GM21381 (cell line): ENCODE results near the gene SHB.
"Not testable (repeated sequence)": the region's sequence is repeated elsewhere in the genome, so short reads cannot be mapped to it uniquely, and the experiment has no call there.

Experiments
- ATAC-seq: cut with Tn5 transposase; IDR thresholded peaks from one replicate; pipeline ENCODE4 v1.9.1; 2021; ENCODE audit warnings: mild to moderate bottlenecking, moderate library complexity; ENCODE audit not compliant: unreplicated experiment

Gene SHB

DNA sequence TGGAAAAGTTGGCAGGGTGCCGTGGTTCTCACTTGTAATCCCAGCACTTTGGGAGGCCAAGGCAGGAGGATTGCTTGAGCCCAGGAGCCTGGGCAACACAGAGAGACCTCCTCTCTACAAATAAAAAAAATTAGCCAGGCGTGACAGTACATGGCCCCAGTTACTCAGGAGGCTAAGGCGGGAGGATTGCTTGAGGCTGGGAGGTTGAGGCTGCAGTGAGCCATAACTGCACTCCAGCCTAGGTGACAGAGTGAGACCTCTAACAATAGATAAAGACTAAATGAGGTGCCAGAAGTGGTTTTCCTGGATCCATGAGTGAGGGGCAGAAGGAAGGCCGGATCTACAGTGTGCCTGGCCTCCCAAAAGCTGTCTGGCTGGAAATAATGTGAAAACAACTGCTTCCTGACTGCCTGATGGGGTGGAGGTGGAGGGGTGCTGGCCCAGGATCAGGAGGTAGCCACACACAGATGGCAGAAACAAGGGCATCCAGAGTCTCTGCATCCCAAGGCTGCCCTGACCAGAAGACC is 4.1 kb downstream of the SHB start:
- no peak for ATAC-seq

DNA sequence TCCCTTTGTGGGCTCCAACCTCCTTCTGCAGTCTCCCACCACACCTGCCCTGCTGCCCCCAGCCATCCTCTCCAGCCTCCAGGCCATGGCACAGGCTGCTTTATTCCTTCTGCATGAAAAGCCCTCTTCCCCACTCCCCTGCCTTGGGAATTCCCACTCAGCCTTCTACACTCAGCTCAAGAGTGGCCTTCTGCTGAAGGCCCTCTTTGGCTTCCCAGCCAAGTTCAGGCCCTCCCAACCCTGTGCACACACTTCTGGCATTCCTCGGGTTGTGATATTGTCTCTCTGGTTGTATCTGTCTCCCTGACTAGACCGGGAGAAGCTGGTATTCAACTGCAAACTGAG is 5.7 kb downstream of the SHB start:
- ATAC-seq: no peak

DNA sequence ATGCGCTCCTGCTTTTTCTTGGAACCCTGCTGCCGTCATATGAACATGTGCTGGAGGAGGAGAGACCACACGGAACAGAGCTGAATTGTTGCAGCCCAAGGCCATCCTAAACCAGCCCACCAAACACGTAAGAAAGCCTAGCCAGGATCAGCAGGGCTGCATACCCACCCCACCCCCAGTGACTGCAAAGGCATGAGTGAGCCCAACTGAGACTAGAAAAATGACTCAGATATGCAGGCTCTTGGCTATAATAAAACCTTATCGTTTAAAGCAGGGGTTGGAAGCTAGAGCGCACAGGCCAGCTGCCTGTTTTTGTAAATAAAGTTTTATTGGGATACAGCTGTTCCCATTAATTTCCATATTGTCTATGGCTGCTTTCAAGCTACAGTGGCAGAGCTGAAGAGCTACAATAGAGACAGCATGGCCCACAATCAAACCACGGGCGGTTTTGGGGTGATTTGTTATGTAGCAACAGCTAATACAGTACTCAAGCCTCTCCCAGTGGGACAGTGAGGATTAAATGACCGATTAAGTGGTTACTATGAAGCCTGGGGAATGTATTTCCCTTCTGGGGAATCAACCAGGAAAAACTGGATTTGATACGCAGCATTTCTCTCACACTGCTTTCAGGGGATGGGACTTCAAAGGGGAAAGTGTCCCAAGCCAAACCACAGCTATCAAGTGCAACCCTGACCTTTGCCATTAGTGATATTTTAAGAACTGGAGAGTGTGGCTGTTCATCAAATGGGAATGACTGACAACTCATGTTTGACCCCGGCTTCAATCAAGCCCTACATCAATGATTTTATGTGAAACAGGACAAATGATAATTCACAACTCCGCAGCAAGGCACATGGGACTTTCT is 6.3 kb downstream of the SHB start:
- no peak for ATAC-seq

DNA sequence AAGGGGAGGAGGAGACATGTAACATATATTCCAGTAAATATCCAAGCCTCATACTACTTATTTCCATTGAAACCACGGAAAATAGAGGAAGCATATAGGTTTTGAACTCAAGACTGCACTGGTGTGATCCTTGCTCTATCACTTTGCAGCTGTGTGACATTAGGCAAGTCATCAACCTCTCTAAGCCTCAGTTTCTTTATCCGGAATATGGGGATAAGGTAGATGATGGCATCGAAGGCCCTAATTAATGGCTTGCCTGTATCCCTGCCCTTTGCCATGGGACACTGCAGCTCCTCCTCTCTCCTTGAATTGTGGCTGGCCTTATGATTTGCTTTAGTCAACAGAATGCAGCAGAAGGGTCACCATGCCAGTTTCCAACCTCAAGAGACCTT is 6.9 kb downstream of the SHB start:
- no peak for ATAC-seq

DNA sequence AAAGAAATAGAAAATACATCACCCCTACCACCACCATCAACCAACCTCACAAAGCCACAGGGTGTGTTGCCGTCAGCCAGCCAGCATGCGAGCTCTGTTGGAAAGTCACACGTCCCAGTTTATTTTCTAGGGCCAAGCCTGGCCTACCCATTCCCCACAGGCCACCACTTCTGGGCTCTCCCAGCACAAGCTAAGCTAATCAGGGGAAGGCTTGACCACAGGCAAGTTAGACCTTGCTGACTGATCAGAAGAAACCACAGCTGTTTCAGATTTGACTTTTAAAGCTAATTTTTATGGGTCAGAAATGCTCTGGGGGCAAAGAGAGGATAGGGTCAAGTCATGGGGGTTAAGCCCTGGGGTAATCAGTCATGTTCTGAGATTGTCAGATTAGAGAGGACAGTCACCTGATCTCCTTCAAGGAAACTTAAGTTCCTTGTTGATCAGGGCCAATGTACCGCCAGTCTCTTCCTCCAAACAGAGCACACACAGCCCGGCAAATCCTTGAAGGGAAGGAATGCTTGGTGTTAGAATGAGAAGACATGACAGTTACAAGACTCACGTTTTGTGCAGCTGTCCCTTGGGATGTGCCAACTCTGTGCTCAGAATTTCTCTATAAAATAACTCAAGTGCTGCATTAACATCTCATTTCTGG is 7.6 kb downstream of the SHB start:
- peak; percentile 69 for ATAC-seq

DNA sequence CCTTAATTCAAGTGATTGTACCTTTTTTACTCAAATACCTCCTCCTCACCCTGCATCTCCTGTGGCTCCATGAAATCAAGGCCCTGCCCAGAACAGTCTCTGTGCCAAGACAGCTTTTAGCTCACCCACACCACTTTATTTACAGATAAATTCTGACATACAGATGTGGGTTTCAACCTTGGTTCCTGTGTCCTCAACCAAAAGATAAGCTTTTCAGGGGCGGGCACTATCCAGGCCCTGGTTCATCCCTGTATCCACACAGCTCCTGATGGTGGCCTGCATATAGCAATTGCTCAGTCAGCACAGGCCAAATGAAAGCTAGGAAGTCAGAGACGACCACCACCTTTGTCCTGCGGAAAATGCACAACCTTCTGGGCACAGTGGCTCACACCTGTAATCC is 8.3 kb downstream of the SHB start:
- ATAC-seq: no peak

DNA sequence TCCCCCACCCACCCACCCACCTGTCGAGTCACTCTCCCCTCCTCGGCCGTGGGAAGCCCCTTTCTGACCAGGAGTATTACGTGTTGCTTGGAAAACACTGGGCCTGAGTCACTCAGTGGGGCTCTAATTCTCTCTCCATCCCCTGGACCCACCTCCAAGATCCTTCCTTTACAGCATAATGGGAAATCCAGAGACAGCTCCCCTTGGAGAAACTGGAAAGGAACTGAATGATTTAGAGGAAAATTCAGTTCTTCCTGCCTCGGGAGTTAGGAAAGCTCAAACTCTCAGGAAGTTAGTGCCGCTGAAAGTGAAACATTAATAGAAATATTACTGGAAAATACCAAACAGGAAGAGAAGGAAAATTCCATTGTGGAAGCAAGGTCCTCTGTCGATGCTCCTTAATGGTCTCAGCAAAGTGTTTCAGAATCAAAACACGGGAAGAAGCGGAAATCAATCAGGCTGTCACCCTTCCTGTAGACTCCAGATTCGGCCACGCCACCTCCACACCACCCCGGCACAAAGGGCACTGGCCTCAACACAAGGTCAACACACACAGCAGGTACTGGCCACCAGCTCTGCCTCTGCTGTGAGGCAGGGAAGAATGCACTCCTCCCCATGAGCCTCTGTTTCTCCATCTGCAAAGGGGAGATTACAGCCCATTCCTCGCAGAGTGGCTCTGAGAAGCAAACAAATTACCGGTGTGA is 9.6 kb downstream of the SHB start:
- no peak for ATAC-seq

DNA sequence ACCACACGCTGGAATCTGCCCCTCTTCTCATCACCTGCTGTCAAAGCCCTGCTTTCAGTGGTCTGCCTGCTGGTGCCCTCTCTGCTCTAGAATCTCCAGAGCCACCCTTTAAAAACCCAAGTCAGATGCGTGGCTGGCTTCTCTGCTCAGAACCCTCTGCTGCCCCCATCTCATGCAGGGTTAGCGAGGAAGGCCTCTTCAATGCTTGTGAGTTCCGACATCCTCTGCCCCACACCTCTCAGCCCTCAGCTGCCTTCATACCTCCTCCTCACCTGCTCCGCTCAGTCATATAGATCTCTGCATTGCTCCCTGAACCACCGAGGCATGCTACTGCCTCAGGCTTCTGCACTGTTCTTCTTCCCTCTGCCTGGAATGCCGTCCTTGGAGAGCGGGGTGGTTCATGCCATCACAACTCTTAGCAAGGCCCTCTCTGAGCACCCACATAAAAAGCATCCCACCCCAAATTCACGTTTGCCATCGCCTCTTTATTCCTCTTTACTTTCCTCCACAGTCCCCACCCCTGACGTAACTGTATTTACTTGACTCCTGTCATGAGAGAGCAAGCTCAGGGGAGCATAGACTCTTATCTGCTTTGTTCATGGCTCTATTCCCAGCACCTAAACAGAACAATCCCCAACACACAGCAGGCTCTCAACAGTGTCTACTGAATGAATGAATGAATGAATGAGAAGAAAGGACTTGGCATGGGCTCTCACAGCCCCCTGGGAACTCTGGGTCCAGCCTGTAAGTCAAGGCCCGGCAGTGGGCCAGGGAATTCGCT is 10.4 kb downstream of the SHB start:
- no peak for ATAC-seq

DNA sequence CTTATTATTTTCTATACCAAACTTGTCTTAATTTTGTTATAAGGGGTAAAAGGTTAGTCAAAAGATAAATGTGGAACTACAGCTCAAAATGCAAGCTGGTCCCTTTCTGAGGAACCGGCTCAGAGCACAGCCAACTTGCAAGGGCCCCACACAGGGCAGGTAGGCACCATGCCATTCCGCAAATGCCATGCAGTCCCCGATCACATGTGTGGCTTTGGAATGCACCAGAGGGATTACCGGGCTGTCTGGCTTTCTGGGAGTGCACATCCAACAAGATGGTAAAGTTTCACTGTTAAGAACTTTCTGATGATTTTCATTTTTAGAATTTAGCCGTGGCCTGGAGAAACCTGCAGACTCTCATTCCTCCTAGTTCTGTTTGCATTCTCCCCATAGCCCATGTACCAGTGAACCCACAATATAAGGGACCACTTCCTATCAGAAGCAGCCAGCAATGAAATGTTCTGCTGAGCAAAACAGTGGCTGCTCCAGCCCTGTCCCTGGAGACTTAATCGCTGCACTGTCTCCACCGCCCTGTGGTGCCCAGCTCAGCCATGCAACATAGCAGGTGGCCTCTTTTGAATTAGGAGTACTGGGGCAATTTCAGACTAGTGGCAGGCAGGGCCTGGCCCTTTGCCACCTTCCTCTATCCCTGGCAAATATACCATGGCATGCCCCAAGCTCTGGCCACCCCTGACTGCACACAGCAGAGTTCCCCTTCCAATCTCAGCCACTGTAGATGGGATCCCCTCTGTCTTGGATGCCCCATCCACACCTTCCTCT is 11.4 kb downstream of the SHB start:
- ATAC-seq: no peak

DNA sequence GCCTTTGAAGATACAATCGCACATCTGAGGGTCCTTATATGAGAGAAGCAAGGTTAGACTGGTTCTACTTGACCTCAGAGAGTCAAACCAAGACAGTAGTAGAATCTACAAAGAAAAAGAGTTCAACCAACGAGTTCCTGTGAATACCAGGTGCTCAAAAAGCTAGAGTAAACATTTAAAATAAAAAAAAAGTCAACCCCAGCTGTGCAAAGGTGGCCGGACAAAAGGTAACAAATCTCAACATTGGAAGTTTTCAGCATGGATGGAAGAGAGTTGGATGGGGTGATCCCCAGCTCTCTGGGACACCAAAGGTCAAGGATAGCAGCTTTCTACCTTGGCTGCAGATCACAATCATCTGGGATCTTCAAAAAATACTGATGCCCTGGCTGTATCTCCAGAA is 14.4 kb downstream of the SHB start:
- no peak for ATAC-seq

DNA sequence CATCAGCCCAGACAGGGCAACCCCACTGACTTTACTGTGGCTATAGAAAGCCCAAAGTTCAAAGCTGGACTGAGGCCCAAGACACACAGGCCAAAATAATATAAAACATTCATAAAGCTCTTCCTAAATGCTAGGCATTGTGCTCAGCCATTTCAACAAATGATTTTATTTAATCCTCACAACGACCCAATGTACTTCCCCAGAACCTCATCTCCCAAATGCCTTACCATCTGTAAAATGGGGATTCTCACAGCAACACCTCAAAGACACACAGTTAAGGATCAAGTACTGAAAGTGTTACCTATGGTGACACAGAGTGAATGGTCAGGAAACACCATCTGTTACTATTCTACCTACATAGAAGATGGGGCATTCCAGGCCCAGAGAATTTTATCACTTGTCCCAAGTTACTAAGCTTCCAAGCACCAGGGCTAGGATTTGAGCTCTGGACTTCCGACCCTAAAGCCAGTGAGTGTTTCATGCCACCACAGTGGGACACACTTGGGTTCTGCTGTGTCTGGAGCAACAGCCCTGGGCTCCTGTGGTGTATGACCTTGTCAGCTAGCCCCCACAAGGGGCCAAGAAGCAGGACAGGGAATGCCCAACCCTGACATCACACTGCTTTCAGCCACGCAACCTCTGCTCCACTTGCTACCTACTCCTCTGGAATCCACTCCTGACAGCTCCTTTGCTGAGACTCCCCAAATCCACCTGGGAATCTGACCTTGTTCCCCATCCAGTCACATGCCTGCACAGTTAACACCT is 15.1 kb downstream of the SHB start:
- no peak for ATAC-seq

DNA sequence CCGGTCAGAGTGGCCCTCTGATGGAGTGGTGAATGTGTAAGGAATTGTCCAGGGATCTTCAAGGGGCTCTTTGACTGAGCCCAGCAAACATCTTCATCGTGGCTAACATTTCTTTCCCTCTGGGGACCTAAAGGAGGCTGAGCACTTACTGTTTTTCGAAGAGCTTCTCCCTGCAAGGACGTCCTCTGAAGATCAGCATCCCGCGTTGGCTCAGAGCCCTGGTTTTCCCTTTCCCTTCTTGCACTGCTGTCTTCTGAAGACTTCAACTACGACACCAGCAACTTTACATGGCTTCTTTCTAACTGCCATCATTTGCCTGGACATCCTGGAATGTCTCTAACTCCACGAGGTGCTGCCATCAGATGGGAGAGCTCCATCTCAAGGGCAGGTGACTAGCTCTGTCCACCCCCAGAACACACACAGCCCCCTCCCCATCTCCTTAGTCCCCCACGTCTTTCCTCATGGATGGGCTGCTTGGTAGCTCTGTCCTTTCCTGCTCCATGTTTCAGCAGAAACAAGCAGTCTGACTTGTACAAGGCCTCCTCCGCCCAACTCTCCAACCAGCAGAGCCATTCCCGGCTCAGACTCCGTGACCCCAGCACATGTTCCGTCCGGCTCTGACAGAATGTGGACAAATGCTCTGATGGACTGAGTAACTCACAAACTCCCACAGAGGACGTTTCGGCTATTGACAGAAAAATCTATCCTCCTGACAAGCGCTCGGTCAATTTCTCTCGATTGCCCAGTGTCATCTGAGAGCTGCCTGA is 17.1 kb downstream of the SHB start:
- no peak for ATAC-seq

DNA sequence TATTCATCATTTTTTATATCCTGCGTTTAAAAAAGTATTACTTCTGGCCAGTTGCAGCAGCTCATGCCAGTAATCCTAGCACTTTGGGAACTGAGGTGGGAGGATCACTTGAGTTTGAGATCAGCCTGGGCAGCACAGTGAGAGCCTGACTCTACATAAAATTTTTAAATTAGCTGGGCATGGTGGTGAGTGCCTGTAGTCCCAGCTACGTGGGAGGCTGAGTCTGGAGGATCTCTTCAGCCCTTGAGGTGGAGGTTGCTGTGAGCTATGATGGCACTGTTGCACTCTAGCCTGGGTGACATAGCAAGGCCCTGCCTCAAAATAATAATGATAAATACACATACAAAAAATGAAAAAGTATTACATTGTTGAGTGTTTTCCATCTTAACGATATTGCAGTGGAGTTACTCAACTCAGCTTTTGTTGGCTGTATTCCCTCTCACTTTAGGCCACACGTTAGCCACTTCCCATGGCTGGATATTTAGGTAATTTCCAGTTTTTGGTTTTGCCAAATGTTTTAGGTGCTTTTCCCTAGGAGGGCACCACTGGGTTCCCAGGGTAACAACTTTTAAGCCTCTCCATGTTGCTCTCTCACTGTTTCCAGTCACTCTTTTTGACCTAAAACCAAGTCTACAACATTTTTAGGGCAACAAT is 20.6 kb downstream of the SHB start:
- no peak for ATAC-seq

DNA sequence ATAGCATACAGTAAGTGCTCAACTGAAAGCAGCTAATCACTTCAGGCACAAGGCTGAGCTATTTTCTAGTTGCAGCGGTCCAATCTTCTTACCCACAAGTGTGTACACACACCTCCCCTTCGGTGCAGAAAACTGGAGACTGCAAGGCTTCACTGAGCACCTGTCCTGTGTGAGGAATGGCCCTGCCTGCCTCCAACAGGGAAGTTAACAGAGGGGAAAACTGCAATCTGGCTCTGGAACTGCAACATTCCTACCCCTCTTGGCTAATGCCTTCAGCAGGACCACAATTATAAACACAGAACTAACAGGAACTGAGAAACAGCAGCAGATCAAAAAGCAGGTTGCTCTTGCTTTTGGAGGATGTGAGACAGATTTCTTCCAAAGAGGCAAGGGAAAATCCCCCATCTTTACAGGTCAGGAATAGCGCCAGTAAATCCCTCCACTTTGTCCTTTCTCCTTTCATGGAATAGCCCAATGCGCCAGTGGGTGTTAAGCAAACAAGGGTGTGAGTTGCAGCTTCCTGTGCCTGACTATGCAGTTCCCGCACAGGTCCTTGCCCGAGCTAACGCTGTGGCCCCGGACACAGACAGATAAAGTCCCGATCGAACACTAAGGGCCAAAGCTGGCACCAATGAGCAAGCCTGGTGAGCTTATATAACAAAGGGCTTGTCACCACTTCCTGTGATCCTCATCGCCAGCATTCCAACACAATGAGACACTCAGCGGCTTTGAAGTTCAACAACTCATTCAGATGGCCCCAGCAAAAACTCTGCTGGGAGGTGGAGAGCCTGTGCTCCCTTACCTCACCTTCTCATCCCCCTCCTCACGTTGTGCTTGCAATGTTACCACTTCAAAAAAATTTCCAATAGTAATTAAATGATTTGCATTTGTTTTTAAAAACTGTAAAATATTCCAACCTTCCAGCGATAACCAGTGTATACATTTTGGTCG is 21.5 kb downstream of the SHB start:
- ATAC-seq: no peak

DNA sequence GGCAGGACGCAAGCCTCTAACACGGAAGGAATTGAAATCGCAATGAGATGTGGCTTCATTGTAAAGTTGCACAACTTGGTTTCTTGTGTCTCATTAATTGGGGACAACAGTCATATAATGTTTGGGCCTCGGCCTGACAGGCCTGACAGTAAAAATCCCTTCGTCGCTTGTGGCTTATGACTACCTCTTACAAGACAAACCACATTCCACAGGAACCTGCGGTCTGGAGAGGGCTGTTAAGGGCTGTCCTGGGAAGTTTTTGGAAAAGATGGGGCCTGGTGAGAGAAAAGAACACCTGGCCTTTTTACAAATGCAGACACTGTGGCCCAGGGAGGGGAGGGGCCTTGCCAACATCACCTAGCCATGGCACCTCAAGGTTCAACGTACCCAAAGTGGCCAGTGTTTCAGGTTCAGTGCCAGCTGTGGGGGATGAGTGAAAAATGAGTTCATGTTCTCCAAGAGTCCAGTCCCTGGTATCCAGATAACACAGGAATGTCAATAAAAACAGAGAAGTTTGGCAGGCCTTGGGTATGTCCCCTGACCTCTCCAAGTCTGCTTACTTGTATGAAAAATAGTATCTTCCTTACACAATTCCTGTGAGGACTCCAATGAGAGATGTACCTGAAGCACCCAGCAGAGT is 22.2 kb downstream of the SHB start:
- ATAC-seq: no peak

DNA sequence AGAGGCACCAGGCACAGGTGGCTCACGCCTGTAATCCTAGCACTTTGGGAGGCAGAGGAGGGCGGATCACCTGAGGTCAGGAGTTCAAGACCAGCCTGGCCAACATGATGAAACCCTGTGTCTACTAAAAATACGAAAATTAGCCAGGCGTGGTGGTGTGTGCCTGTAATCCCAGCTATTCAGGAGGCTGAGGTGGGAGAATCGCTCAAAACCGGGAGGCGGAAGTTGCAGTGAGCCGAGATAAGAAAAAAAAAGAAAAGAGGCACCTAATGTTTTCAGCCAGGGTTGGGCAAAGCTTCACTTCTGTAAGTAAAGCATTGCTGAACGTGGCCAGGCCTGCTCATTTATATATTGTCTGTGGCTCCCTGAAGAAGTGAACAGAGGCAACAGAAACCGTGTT is 23.1 kb downstream of the SHB start:
- not testable (repeated sequence) for ATAC-seq

DNA sequence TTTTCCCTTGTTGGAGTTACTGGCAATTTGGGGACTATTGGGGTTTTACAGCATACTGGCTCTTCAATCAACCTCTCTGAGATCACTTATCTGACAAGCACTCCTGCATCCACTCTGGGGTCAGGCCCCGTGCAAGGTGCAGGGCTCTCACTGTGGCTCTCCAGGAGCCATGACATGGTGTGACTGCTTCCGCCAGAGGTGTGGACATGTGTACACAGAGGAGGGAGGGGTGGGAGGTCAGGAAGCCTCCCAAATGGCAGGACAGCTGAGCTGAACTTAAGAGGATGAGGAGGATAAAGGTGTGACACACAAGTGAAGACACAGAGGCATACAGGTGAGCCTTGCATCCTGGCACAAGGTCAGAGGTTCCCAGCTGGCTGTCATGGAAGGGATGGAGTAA is 24.3 kb downstream of the SHB start:
- no peak for ATAC-seq
